NCI-H146 (cell line): Measurements from ENCODE around the gene SBF1.
"Not testable (repeated sequence)": the region's sequence is repeated elsewhere in the genome, so short reads cannot be mapped to it uniquely, and the experiment has no call there.

Experiments used
- DNase-seq: peaks from one replicate; lab custom pipeline; 2025; lab: John Stamatoyannopoulos, UW

Gene SBF1

GRCh38 chr22:50445071-50445879, 29.6 kb downstream of the SBF1 start:
- DNase-seq: no peak

- no peak for DNase-seq
Measured at GRCh38 chr22:50444663-50445062, 30.2 kb downstream of the SBF1 start.

- DNase-seq: no peak
Measured at GRCh38 chr22:50443801-50444625, 30.8 kb downstream of the SBF1 start.

- DNase-seq: no peak
Measured at GRCh38 chr22:50443197-50443596, 31.6 kb downstream of the SBF1 start.

- no peak for DNase-seq
Measured at GRCh38 chr22:50441428-50441993, 33.3 kb downstream of the SBF1 start.

- DNase-seq: no peak
Measured at GRCh38 chr22:50440544-50441249, 34.1 kb downstream of the SBF1 start.

GRCh38 chr22:50439871-50440331, 34.9 kb downstream of the SBF1 start:
- no peak for DNase-seq

GRCh38 chr22:50439314-50439870, 35.4 kb downstream of the SBF1 start:
- DNase-seq: no peak

GRCh38 chr22:50438305-50439275, 36.2 kb downstream of the SBF1 start:
- no peak for DNase-seq

- no peak for DNase-seq
Measured at GRCh38 chr22:50437511-50438304, 37.1 kb downstream of the SBF1 start.

- DNase-seq: no peak
Measured at GRCh38 chr22:50436841-50437341, 37.9 kb downstream of the SBF1 start.

- DNase-seq: no peak
Measured at GRCh38 chr22:50436015-50436830, 38.6 kb downstream of the SBF1 start.

GRCh38 chr22:50435291-50436014, 39.4 kb downstream of the SBF1 start:
- no peak for DNase-seq

GRCh38 chr22:50434849-50435248, 40.0 kb downstream of the SBF1 start:
- no peak for DNase-seq

GRCh38 chr22:50432877-50433510, 41.8 kb downstream of the SBF1 start:
- DNase-seq: not testable (repeated sequence)

- DNase-seq: no peak
Measured at GRCh38 chr22:50432131-50432876, 42.5 kb downstream of the SBF1 start.
